Left lung (tissue), 10 donors: ENCODE results near the gene RASGRF2. TPM values are rescaled to one million over a fixed set of nuclear protein-coding genes. Genes with fewer than 3 reads are reported as not detected.
A peak's percentile ranks its signal among the peaks of the same experiment; 100 is the strongest.
"Not testable (repeated sequence)": the region's sequence is repeated elsewhere in the genome, so short reads cannot be mapped to it uniquely, and the experiment has no call there.

Experiments used
- ATAC-seq: fragments of 200-7000 bp; cut with Tn5 transposase; one replicate; pipeline ENCODE4 v1.9.1; 2020; ENCODE audit warnings: moderate library complexity
- DNase-seq, 4 donors: peaks; one replicate each; pipeline ENCODE4 v3.0.0-alpha.2; 2013 to 2020
- H3K27ac ChIP-seq, 2 donors: fragments of 200-600 bp; sonication (generic) in 1 of 2; one replicate each; pipeline versions ENCODE4 v1.5.0 to v1.8.0; 2020 to 2021
- H3K27me3 ChIP-seq, 2 donors: fragments of 200-600 bp; sonication (generic) in 1 of 2; one replicate each; pipeline versions ENCODE4 v1.5.0 to v1.8.0; 2020 to 2021
- H3K36me3 ChIP-seq, 2 donors: fragments of 200-600 bp; sonication (generic) in 1 of 2; one replicate each; pipeline versions ENCODE4 v1.5.0 to v1.8.0; 2020 to 2021
- H3K4me1 ChIP-seq, 2 donors: fragments of 200-600 bp; one replicate each; pipeline ENCODE4 v1.8.0; 2021
- H3K4me3 ChIP-seq, 2 donors: fragments of 200-600 bp; sonication (generic) in 1 of 2; one replicate each; pipeline versions ENCODE4 v1.5.0 to v1.8.0; 2020 to 2021; ENCODE audit warnings: mild to moderate bottlenecking in 1 of 2
- H3K9me3 ChIP-seq, 2 donors: fragments of 200-600 bp; sonication (generic) in 1 of 2; one replicate each; pipeline versions ENCODE4 v1.5.0 to v1.8.0; 2020 to 2021
- CTCF ChIP-seq, 2 donors: fragments of 200-600 bp; sonication (generic) in 1 of 2; IDR thresholded peaks; one replicate each; pipeline versions ENCODE4 v1.5.0 to v1.8.0; 2021; ENCODE audit warnings: antibody characterized with exemption in 2 of 2
- intact Hi-C, 2 donors: fragments of 100-400 bp; cut with DNase I; formaldehyde crosslinking; loops; one replicate each; pipeline versions ENCODE4 v1.11.2 to v1.14.2; 2022
- polyA plus RNA-seq, 6 donors: library from polyadenylated mRNA; unstranded; fragments of 120-200 nt; gene quantifications; one replicate each; pipeline ENCODE4 v1.2.1, GENCODE V29; 2013; ENCODE audit not compliant: insufficient read length in 6 of 6
- total RNA-seq, 2 donors: library from RNA; stranded (reverse); fragmentation: NEBNext Ultra II Directional; extraction: Animal tissue kit (Norgen Biotek cat#: 25700); gene quantifications; one replicate each; pipeline ENCODE4 v1.2.1, GENCODE V29; 2021
- donor health status: DM: no; HTN: yes; CAD: no.
- donor health status: DM: no; HTN: no; CAD: no.

RASGRF2 gene
- total and polyA plus RNA-seq, 8 donors: 1.3 to 7.5 (median 2.8) TPM

- no peak for TF ChIP-seq CTCF (IDR thresholded peaks at IDR 0.05)
- DNase-seq (no peak), ATAC-seq (peak; percentile 53)
- no peaks in the 10 kb centered on the region for H3K9me3 ChIP-seq
- intact Hi-C loops: no loop called here
- H3K27ac ChIP-seq: no peak overlapping the region
- H3K4me3 ChIP-seq: no peak overlapping the region
- H3K4me1 ChIP-seq: no peaks in the 10 kb centered on the region
- H3K36me3 ChIP-seq: no peaks in the 10 kb centered on the region
- H3K27me3 ChIP-seq: no peaks in the 10 kb centered on the region
Measured at GRCh38 chr5:81253875-81254274, 293.7 kb downstream of the RASGRF2 start.

- H3K9me3 ChIP-seq: peaks cover 0 to 1% of the 10 kb centered on the region in 2 donors
- intact Hi-C loops: no loop called here
- no peaks in the 10 kb centered on the region for H3K27me3 ChIP-seq
- no peaks in the 10 kb centered on the region for H3K36me3 ChIP-seq
- ATAC-seq (no peak), DNase-seq (no peak)
- H3K4me1 ChIP-seq: no peaks in the 10 kb centered on the region
- no peak overlapping the region for H3K4me3 ChIP-seq
- H3K27ac ChIP-seq: no peak overlapping the region
- TF ChIP-seq CTCF (IDR thresholded peaks at IDR 0.05): no peak
Measured at GRCh38 chr5:81254886-81255559, 294.9 kb downstream of the RASGRF2 start.

GRCh38 chr5:81256766-81257165 lies 296.6 kb downstream of the RASGRF2 start:
- TF ChIP-seq CTCF (IDR thresholded peaks at IDR 0.05): no peak
- no peak for DNase-seq
- Histone ChIP-seq H3K4me1 (no peaks in the 10 kb centered on the region), H3K27me3 (no peaks in the 10 kb centered on the region), H3K9me3 (peaks cover 0 to 13% of the 10 kb centered on the region in 2 donors), H3K4me3 (no peak overlapping the region), H3K36me3 (no peaks in the 10 kb centered on the region), H3K27ac (no peak overlapping the region)
- intact Hi-C loops: no loop called here
- no peak for ATAC-seq

- H3K4me3 ChIP-seq, H3K4me1 ChIP-seq, H3K36me3 ChIP-seq, H3K27ac ChIP-seq, DNase-seq, H3K27me3 ChIP-seq, ATAC-seq, intact Hi-C loops: not testable (repeated sequence)
- H3K9me3 ChIP-seq: peaks cover 0 to 16% of the 10 kb centered on the region in 2 donors
Measured at GRCh38 chr5:81262796-81263195, 302.6 kb downstream of the RASGRF2 start.

- DNase-seq (no peak), ATAC-seq (no peak)
- no peaks in the 10 kb centered on the region for H3K36me3 ChIP-seq
- intact Hi-C loops: no loop called here
- H3K9me3 ChIP-seq: peaks cover 0 to 14% of the 10 kb centered on the region in 2 donors
- H3K4me3 ChIP-seq: no peak overlapping the region
- TF ChIP-seq CTCF (IDR thresholded peaks at IDR 0.05): no peak
- no peak overlapping the region for H3K27ac ChIP-seq
- H3K4me1 ChIP-seq: peaks cover 0 to 5% of the 10 kb centered on the region in 2 donors
- no peaks in the 10 kb centered on the region for H3K27me3 ChIP-seq
Measured at GRCh38 chr5:81265101-81265500, 304.9 kb downstream of the RASGRF2 start.
